ENCODE data around the gene MLLT10. TPM values are rescaled to one million over a fixed set of nuclear protein-coding genes. Genes with fewer than 3 reads are reported as not detected.
A peak's percentile ranks its signal among the peaks of the same experiment; 100 is the strongest.

Gene MLLT10
- total and polyA plus RNA-seq, 9 of the 15 experiments (the other 6 are each of a cell fraction or from before 2014, with no cell fraction given) = 18.8 to 81.4 (median 64.2) TPM

- TF ChIP-seq FOXM1 (IDR thresholded peaks at IDR 0.05; ENCODE audit: low read depth) = no peak
- no peak for TF ChIP-seq FOXM1 (CRISPR knock-in tag; IDR thresholded peaks at IDR 0.05; ENCODE audit: low read depth)
- TF ChIP-seq, protein P1, sequence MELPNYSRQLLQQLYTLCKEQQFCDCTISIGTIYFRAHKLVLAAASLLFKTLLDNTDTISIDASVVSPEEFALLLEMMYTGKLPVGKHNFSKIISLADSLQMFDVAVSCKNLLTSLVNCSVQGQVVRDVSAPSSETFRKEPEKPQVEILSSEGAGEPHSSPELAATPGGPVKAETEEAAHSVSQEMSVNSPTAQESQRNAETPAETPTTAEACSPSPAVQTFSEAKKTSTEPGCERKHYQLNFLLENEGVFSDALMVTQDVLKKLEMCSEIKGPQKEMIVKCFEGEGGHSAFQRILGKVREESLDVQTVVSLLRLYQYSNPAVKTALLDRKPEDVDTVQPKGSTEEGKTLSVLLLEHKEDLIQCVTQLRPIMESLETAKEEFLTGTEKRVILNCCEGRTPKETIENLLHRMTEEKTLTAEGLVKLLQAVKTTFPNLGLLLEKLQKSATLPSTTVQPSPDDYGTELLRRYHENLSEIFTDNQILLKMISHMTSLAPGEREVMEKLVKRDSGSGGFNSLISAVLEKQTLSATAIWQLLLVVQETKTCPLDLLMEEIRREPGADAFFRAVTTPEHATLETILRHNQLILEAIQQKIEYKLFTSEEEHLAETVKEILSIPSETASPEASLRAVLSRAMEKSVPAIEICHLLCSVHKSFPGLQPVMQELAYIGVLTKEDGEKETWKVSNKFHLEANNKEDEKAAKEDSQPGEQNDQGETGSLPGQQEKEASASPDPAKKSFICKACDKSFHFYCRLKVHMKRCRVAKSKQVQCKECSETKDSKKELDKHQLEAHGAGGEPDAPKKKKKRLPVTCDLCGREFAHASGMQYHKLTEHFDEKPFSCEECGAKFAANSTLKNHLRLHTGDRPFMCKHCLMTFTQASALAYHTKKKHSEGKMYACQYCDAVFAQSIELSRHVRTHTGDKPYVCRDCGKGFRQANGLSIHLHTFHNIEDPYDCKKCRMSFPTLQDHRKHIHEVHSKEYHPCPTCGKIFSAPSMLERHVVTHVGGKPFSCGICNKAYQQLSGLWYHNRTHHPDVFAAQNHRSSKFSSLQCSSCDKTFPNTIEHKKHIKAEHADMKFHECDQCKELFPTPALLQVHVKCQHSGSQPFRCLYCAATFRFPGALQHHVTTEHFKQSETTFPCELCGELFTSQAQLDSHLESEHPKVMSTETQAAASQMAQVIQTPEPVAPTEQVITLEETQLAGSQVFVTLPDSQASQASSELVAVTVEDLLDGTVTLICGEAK (IDR thresholded peaks at IDR 0.05) = no peak
- TF ChIP-seq, protein P1 (CRISPR knock-in tag; IDR thresholded peaks at IDR 0.05) = no peak
- no peak for TF ChIP-seq NEUROD1 (IDR thresholded peaks at IDR 0.05; ENCODE audit: borderline replicate concordance, low read depth, low read length, partially characterized antibody)
- TF ChIP-seq USF2 (CRISPR knock-in tag; IDR thresholded peaks at IDR 0.05) = peak; percentile 50; the same call in 1 of the 2 replicates
- TF ChIP-seq SIN3A (IDR thresholded peaks at IDR 0.05; ENCODE audit: borderline replicate concordance in 2 of 2, control insufficient read depth in 1 of 2, low read depth in 2 of 2, low read length in 2 of 2) = peak in 1 of 2 experiments; percentile 29; a peak in 1 of 4 replicates
- TF ChIP-seq CXXC5 (CRISPR knock-in tag; IDR thresholded peaks at IDR 0.05) = peak; percentile 87
- TF ChIP-seq NCOR1 (IDR thresholded peaks at IDR 0.05) = peak; percentile 69
- TF ChIP-seq, protein P2, sequence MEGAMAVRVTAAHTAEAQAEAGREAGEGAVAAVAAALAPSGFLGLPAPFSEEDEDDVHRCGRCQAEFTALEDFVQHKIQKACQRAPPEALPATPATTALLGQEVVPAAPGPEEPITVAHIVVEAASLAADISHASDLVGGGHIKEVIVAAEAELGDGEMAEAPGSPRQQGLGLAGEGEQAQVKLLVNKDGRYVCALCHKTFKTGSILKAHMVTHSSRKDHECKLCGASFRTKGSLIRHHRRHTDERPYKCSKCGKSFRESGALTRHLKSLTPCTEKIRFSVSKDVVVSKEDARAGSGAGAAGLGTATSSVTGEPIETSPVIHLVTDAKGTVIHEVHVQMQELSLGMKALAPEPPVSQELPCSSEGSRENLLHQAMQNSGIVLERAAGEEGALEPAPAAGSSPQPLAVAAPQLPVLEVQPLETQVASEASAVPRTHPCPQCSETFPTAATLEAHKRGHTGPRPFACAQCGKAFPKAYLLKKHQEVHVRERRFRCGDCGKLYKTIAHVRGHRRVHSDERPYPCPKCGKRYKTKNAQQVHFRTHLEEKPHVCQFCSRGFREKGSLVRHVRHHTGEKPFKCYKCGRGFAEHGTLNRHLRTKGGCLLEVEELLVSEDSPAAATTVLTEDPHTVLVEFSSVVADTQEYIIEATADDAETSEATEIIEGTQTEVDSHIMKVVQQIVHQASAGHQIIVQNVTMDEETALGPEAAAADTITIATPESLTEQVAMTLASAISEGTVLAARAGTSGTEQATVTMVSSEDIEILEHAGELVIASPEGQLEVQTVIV (CRISPR knock-in tag; IDR thresholded peaks at IDR 0.05; ENCODE audit: borderline replicate concordance) = no peak
- TF ChIP-seq ZNF589 (CRISPR knock-in tag; IDR thresholded peaks at IDR 0.05; ENCODE audit: low read depth) = peak; percentile 59
- TF ChIP-seq, protein P3, sequence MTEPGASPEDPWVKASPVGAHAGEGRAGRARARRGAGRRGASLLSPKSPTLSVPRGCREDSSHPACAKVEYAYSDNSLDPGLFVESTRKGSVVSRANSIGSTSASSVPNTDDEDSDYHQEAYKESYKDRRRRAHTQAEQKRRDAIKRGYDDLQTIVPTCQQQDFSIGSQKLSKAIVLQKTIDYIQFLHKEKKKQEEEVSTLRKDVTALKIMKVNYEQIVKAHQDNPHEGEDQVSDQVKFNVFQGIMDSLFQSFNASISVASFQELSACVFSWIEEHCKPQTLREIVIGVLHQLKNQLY (CRISPR knock-in tag; conservative IDR thresholded peaks at IDR 0.05) = no peak
These were observed 8.5 kb upstream of the MLLT10 start, which contains the start of gene SKIDA1 (continued) for GRCh38 chr10:21525367-21526187.
